ENCODE measurements around the gene GNL2. TPM values are rescaled to one million over a fixed set of nuclear protein-coding genes. Genes with fewer than 3 reads are reported as not detected.
"Not testable (repeated sequence)": the region's sequence is repeated elsewhere in the genome, so short reads cannot be mapped to it uniquely, and the experiment has no call there.

The GNL2 gene
- total and polyA plus RNA-seq, 4 donors = 33.9 to 47.4 (median 40.9) TPM

DNA sequence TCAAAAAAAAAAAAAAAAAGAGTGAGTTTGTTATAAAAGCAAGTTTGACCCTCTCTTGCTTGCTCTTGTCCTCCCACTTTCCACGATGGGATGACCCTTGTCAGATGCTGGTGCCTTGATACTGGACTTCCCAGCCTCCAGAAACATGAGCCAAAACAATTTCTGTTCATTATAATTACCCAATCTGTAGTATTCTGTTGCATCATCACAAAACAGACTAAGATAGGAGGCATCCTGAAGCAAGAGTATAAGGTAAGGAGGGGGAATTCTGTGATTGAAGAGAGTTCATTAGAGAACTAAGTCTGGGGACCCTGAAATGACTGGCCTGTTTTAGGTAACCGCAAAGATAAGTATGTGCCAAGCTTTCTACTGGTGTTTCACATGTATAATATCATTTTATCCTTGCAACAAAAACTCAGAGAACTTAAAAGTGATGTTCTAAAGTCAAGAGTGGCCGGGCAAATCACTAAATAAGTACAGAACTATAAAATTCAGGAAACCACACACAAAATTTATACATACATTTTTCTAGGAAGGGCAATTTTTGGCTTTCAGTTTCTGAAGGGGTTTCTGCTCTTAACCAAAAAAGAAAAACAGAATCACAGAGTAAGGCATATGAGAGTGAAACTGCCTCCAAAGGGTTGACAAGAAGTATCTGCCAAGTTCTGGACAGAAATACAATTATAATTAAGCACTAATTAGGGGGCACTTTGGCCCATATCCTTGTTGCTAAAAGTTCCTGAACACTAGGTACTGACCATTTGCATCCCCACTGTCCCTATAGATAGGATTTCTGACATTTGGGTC is 25.0 kb downstream of the GNL2 start:
- H3K27me3 ChIP-seq (ENCODE audit: control insufficient read depth in 1 of 2, insufficient read depth in 2 of 2, low read length in 1 of 2) = no peaks in the 10 kb centered on the region
- H3K4me1 ChIP-seq (ENCODE audit: control insufficient read depth in 1 of 2, insufficient read depth in 2 of 2, low read length in 2 of 2) = no peaks in the 10 kb centered on the region
- intact Hi-C loops (cut with DNase I) = no loop called here
- ATAC-seq (ENCODE audit: low FRiP score) = no peak
- H3K36me3 ChIP-seq (ENCODE audit: control insufficient read depth in 1 of 2, insufficient read depth in 2 of 2, low read length in 1 of 2) = peaks cover 0 to 21% of the 10 kb centered on the region in 2 donors
- no peak for DNase-seq
- WGBS, 2 donors = 93 to 95% methylated on average over 3 of the region's 3 CpGs
- no peaks in the 10 kb centered on the region for H3K9me3 ChIP-seq (ENCODE audit: control insufficient read depth, low read length)
- H3K4me3 ChIP-seq (ENCODE audit: low read length in 2 of 2) = no peak overlapping the region
- no peak overlapping the region for H3K27ac ChIP-seq (ENCODE audit: low read depth in 1 of 2, low read length in 2 of 2)

DNA sequence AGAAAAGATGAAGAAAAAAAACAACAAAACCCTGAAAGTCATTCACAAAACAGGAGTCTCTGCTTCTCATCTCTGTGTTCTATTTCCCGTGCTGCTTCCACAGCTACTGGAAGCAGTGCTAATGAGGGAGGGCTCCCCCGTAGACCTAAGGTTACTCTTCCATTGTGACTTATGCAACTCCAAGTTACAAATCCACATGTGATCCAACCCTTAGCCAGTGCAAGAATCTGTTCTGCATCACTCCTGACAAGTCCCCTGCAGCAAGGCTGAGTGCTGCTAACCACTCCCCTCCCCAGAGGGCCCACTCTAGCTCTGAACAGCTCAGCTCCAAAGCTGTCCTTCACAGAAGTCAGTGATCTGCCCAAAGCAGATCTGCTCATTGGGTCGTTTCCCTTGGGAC is 28.7 kb downstream of the GNL2 start:
- intact Hi-C loops (cut with DNase I) = no loop called here
- 73 to 86% methylated on average over 3 of the region's 3 CpGs for WGBS, 2 donors
- Histone ChIP-seq H3K4me3 (ENCODE audit: low read length in 2 of 2) (no peak overlapping the region), H3K4me1 (ENCODE audit: control insufficient read depth in 1 of 2, insufficient read depth in 2 of 2, low read length in 2 of 2) (no peaks in the 10 kb centered on the region), H3K27me3 (ENCODE audit: control insufficient read depth in 1 of 2, insufficient read depth in 2 of 2, low read length in 1 of 2) (no peaks in the 10 kb centered on the region), H3K36me3 (ENCODE audit: control insufficient read depth in 1 of 2, insufficient read depth in 2 of 2, low read length in 1 of 2) (peaks cover 0 to 15% of the 10 kb centered on the region in 2 donors), H3K27ac (ENCODE audit: low read depth in 1 of 2, low read length in 2 of 2) (no peak overlapping the region), H3K9me3 (ENCODE audit: control insufficient read depth, low read length) (no peaks in the 10 kb centered on the region)
- DNase-seq (no peak), ATAC-seq (ENCODE audit: low FRiP score) (no peak)

DNA sequence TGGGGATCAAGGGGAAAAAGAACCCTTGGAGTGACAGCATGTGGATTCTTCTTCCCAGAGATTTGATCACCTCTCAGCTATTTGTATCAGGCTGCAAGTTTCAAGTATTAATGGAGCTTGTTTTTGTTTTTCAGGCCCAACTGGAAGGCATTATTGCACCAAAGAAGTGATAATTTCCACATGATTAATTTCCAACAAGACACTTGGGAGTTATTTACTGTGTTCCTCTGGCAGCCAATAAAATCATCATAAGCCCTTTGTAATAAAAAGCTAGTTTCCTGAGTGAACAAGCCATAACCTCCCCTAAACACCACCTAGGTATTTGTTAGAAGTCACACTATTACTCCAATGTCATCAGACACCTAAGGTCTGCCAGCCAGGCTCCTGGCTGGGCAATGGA is 30.8 kb downstream of the GNL2 start:
- Histone ChIP-seq H3K27ac (ENCODE audit: low read depth in 1 of 2, low read length in 2 of 2) (no peak overlapping the region), H3K36me3 (ENCODE audit: control insufficient read depth in 1 of 2, insufficient read depth in 2 of 2, low read length in 1 of 2) (peaks cover 0 to 12% of the 10 kb centered on the region in 2 donors), H3K27me3 (ENCODE audit: control insufficient read depth in 1 of 2, insufficient read depth in 2 of 2, low read length in 1 of 2) (no peaks in the 10 kb centered on the region), H3K9me3 (ENCODE audit: control insufficient read depth, low read length) (no peaks in the 10 kb centered on the region), H3K4me1 (ENCODE audit: control insufficient read depth in 1 of 2, insufficient read depth in 2 of 2, low read length in 2 of 2) (no peaks in the 10 kb centered on the region), H3K4me3 (ENCODE audit: low read length in 2 of 2) (no peak overlapping the region)
- intact Hi-C loops (cut with DNase I) = no loop called here
- ATAC-seq (ENCODE audit: low FRiP score) = no peak
- DNase-seq = no peak

DNA sequence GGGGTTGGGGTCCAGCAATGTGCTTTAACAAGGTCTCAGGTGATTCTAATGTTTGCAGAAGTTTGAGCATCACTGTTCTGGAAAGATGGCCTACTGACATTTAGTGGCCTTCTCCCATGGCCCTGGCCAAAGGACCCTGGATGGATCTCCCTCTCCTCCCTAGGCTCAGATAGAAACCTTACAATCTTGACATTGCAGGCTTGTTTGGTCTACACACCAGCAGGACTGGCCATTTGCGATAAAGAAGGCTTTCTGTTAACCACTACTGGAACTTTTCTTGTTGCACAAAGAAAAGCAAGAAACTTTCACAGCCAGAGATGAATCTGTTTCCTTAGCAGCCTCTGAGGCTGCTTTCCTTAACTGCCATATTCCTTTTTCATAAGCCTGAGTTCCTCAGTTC is 32.8 kb downstream of the GNL2 start:
- H3K4me3 ChIP-seq (ENCODE audit: low read length in 2 of 2) = no peak overlapping the region
- DNase-seq (no peak), ATAC-seq (ENCODE audit: low FRiP score) (no peak)
- no peaks in the 10 kb centered on the region for H3K4me1 ChIP-seq (ENCODE audit: control insufficient read depth in 1 of 2, insufficient read depth in 2 of 2, low read length in 2 of 2)
- no peak overlapping the region for H3K27ac ChIP-seq (ENCODE audit: low read depth in 1 of 2, low read length in 2 of 2)
- H3K27me3 ChIP-seq (ENCODE audit: control insufficient read depth in 1 of 2, insufficient read depth in 2 of 2, low read length in 1 of 2) = no peaks in the 10 kb centered on the region
- peaks cover 0 to 8% of the 10 kb centered on the region in 2 donors for H3K36me3 ChIP-seq (ENCODE audit: control insufficient read depth in 1 of 2, insufficient read depth in 2 of 2, low read length in 1 of 2)
- intact Hi-C loops (cut with DNase I) = no loop called here
- H3K9me3 ChIP-seq (ENCODE audit: control insufficient read depth, low read length) = no peaks in the 10 kb centered on the region
- WGBS, 2 donors = 85 to 100% methylated on average over 1 of the region's 1 CpG

DNA sequence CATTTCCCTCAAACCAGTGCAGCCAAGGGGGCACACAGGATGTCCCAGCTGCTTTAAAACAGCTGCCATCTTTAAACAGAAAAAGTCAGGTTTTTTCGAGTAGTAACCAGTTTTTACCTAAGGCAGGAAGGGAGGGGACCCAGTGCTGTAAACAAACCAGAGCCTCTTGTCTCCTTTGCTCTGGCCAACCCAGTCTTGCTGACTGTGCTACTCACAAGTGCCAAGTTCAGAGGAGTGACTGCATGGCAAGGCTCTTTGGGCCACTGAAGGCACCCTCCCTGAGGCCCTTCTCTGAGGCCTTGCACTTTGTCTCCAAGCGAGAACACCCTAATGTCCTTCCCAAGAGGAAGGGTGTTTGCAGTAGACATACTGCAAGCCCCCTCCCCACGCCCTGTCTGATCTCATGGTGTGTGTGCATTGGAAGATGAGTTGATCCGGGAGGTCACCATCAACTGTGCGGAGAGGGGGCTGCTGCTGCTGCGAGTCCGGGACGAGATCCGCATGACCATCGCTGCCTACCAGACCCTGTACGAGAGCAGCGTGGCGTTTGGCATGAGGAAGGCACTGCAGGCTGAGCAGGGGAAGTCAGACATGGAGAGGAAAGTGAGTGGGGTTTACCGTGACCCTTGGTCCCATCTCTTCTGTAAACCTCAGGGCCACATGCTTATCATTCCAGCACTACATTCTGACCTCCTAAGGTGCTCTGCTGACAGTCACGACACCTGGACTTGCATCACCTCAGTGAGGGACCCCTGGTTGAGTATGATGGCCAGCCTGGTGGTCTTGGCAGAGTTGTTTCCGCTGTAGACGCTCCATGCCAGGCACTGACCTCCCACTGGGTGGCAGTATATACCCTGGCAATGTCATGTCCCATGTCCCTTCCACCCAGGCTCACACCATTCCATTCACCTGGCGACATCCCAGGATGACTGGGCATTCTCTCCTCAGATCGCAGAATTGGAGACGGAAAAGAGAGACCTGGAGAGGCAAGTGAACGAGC is 34.3 kb downstream of the GNL2 start:
- ATAC-seq (ENCODE audit: low FRiP score) = no peak
- Histone ChIP-seq H3K27ac (ENCODE audit: low read depth in 1 of 2, low read length in 2 of 2) (no peak overlapping the region), H3K9me3 (ENCODE audit: control insufficient read depth, low read length) (no peaks in the 10 kb centered on the region), H3K36me3 (ENCODE audit: control insufficient read depth in 1 of 2, insufficient read depth in 2 of 2, low read length in 1 of 2) (peaks cover 0 to 4% of the 10 kb centered on the region in 2 donors), H3K4me3 (ENCODE audit: low read length in 2 of 2) (no peak overlapping the region), H3K27me3 (ENCODE audit: control insufficient read depth in 1 of 2, insufficient read depth in 2 of 2, low read length in 1 of 2) (no peaks in the 10 kb centered on the region), H3K4me1 (ENCODE audit: control insufficient read depth in 1 of 2, insufficient read depth in 2 of 2, low read length in 2 of 2) (no peaks in the 10 kb centered on the region)
- peak in 1 of 2 donors; percentile 48 for DNase-seq
- intact Hi-C loops (cut with DNase I) = loop anchor here in 1 of 2 donors (2.0 kb wide), 1 partner anchor 121 kb away; no protein-coding TSS in a partner anchor
- WGBS, 2 donors = 86 to 90% methylated on average over 21 of the region's 21 CpGs

DNA sequence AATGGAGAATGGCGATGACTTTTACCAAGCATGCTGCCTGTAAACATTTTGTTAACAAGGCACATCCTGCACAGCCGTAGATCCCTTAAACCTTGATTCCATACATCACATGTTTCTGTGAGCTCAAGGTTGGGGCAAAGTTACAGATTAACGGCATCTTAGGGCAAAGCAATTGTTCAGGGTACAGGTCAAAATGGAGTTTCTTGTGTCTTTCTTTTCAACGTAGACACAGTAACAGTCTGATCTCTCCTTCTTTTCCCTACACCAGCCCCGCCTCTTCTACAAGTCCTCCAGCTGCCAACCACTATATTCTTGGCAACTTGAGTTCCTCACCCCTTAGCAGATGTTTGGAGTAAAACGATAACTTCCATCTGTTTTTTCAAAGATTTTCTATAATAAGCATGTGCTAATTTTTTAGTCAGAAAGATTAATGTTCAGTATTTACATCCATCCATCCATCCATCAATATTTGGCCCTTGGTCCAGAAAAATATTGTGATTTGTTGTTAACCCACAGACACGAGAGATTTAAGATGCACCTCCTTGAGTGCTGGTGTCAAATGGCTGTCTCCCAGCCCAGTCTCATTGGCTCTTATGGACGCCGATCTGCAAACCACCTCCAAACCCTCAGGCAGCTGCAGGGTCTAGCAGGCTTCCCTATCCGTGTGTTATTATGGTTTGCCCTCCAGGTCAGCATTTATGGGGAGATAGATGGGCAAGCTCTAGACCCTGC is 35.2 kb downstream of the GNL2 start:
- DNase-seq (no peak), ATAC-seq (ENCODE audit: low FRiP score) (no peak)
- H3K9me3 ChIP-seq (ENCODE audit: control insufficient read depth, low read length) = no peaks in the 10 kb centered on the region
- no peaks in the 10 kb centered on the region for H3K27me3 ChIP-seq (ENCODE audit: control insufficient read depth in 1 of 2, insufficient read depth in 2 of 2, low read length in 1 of 2)
- H3K36me3 ChIP-seq (ENCODE audit: control insufficient read depth in 1 of 2, insufficient read depth in 2 of 2, low read length in 1 of 2) = no peaks in the 10 kb centered on the region
- no peaks in the 10 kb centered on the region for H3K4me1 ChIP-seq (ENCODE audit: control insufficient read depth in 1 of 2, insufficient read depth in 2 of 2, low read length in 2 of 2)
- intact Hi-C loops (cut with DNase I) = loop anchor here in 1 of 2 donors (2.0 kb wide), 1 partner anchor 122 kb away; no protein-coding TSS in a partner anchor
- H3K27ac ChIP-seq (ENCODE audit: low read depth in 1 of 2, low read length in 2 of 2) = no peak overlapping the region
- no peak overlapping the region for H3K4me3 ChIP-seq (ENCODE audit: low read length in 2 of 2)
- WGBS, 2 donors = 63 to 67% methylated on average over 10 of the region's 10 CpGs

DNA sequence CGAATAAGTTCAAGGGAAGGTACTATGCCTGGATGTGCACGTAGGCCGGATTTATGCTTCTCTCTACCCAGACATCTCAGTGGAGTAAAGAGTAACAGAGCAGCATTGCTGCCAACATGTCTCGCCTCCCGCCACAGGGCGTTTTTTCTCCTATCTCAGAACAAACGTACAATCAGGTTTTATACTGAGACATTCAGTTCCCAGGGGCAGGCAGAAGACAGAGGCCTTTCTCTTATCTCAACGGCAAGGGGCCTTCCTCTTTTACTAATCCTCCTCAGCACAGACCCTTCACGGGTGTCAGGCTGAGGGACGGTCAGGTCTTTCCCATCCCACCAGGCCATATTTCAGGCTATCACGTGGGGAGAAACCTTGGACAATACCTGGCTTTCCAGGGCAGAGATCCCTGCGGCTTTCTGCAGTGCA is 35.8 kb downstream of the GNL2 start:
- not testable (repeated sequence) for H3K27ac ChIP-seq (ENCODE audit: low read depth in 1 of 2, low read length in 2 of 2); DNase-seq; ATAC-seq (ENCODE audit: low FRiP score); H3K27me3 ChIP-seq (ENCODE audit: control insufficient read depth in 1 of 2, insufficient read depth in 2 of 2, low read length in 1 of 2); H3K9me3 ChIP-seq (ENCODE audit: control insufficient read depth, low read length); H3K36me3 ChIP-seq (ENCODE audit: control insufficient read depth in 1 of 2, insufficient read depth in 2 of 2, low read length in 1 of 2); H3K4me3 ChIP-seq (ENCODE audit: low read length in 2 of 2); H3K4me1 ChIP-seq (ENCODE audit: control insufficient read depth in 1 of 2, insufficient read depth in 2 of 2, low read length in 2 of 2)
- 77 to 79% methylated on average over 12 of the region's 12 CpGs for WGBS, 2 donors
- intact Hi-C loops (cut with DNase I) = loop anchor here in 1 of 2 donors (2.0 to 10.0 kb wide), 3 partner anchors 32 to 123 kb away; partner anchors contain the start of gene ZC3H12A

DNA sequence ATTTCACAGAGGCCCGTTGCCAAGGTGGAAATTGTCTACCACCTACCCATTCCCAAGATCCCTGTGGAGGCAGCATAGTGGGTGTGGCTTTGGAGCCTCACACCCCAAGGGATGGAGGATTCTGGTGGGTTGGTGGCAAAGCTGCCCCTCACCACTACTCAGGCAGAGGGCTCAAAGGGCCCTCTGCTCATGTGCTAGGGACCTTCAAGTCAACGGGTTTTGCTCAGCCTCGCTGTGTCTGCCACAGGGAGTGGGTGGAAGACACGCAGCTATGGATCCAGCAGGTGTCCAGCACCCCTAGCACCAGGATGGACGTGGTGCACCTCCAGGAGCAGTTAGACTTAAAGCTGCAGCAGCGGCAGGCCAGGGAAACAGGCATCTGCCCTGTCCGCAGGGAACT is 36.7 kb downstream of the GNL2 start:
- H3K4me3 ChIP-seq (ENCODE audit: low read length in 2 of 2) = no peak overlapping the region
- H3K9me3 ChIP-seq (ENCODE audit: control insufficient read depth, low read length) = no peaks in the 10 kb centered on the region
- no peak overlapping the region for H3K27ac ChIP-seq (ENCODE audit: low read depth in 1 of 2, low read length in 2 of 2)
- no peaks in the 10 kb centered on the region for H3K4me1 ChIP-seq (ENCODE audit: control insufficient read depth in 1 of 2, insufficient read depth in 2 of 2, low read length in 2 of 2)
- intact Hi-C loops (cut with DNase I) = loop anchor here in 1 of 2 donors (5.0 to 10.0 kb wide), 2 partner anchors 33 to 84 kb away; partner anchors contain the start of gene ZC3H12A
- DNase-seq (no peak), ATAC-seq (ENCODE audit: low FRiP score) (no peak)
- H3K27me3 ChIP-seq (ENCODE audit: control insufficient read depth in 1 of 2, insufficient read depth in 2 of 2, low read length in 1 of 2) = no peaks in the 10 kb centered on the region
- no peaks in the 10 kb centered on the region for H3K36me3 ChIP-seq (ENCODE audit: control insufficient read depth in 1 of 2, insufficient read depth in 2 of 2, low read length in 1 of 2)
- WGBS, 2 donors = 79 to 91% methylated on average over 7 of the region's 7 CpGs
